HG02623 (cell line): ENCODE results near the gene WHRN.
A peak's percentile ranks its signal among the peaks of the same experiment; 100 is the strongest.

Source experiments
- ATAC-seq: cut with Tn5 transposase; IDR thresholded peaks from one replicate; pipeline ENCODE4 v1.9.1; 2021; ENCODE audit warnings: moderate library complexity; ENCODE audit not compliant: unreplicated experiment

Gene WHRN

DNA sequence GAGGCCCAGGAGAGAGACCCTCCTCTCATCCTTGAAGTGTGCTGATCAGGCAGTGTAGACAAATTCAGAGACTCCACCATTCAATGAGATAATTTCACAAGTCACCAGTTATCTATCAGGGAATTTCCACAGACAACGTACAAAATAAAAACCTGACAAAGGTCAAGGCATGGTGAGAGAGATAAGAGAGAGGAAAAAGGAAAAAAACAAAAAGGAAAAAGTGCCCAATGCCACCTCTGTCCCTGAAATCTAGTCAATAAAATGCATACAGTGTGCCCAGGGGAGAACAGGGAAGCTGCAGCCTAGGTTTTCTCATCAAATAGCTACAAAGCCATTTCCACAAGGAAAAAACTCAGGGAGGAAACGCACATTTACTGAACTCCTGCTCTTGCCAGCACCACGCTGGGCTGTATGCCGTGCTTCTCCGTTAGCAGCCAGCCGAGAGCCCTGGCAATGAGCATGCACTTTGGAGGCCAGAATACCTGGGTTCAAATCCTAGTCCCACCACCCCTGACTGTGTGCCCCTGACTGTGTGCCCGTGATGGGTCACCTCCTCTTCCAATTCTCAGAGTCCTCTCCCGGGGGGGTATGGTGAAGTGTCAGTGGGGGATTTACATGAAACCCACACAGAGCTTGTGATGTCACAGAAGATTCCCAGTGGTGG lies 11.6 kb downstream of the WHRN start:
- no peak for ATAC-seq

DNA sequence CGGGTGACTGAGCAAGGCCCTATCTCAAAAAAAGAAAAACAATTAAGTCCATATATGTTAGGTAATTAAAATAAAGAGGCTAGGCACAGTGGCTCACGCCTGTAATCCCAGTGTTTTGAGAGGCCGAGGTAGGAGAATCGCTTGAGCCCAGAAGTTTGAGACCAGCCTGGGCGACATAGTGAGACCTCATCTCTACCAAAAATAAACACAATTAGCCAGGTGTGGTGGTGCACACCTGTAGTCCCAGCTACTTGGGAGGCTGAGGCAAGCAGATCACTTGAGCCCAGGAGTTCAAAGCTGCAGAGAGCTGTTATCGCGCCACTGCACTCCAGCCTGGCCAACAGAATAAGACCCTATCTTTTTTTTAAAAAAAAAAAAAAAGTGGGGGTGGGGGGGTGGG lies 12.3 kb downstream of the WHRN start:
- ATAC-seq = no peak

DNA sequence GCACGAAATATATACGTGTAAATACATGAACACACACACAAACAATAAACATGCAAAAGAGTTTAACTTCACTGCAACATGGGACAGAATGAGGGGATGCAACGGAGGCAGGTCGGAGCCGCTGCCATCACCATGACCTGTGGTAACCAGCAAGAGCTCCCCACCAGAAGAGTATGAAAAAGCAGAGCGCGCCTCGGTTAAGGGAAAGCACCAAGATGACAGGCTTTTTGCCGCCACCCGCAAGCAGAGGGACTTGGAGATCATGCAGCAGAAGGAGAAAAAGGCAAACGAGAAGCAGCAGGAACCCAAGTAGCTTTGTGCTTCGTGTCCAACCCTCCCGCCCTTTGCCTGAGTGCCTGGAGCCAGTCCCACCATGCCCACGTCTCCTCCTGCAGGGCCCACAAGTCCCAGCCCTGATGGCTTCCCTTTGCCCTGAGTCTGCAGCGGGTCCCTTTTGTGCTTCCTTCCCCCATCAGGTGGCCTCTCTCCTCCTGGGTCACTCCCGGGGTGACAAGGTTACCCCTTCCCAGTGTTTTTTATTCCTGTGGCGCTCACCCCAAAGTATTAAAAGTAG lies 13.8 kb downstream of the WHRN start:
- ATAC-seq = no peak

DNA sequence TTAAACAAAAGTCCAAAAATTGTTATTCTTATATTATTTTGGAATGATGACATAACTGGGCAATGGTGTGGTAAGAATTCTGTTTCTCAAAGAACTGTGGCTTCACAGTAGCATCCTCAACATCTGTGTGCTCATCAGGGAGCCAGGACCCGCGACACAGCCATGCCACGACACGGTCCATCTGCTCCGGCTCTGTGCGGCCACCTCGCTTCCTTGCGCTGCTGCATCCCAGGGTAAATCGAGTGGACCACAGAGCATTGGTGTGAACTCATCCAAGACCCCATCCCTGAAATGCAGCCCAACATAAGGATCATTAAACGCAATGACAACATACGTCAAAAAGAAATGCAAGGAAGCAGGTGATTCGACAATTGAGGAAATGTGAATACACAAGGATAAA lies 15.3 kb downstream of the WHRN start:
- no peak for ATAC-seq

- ATAC-seq = no peak
These were observed 16.7 kb downstream of the WHRN start for GRCh38 chr9:114488398-114489129.

DNA sequence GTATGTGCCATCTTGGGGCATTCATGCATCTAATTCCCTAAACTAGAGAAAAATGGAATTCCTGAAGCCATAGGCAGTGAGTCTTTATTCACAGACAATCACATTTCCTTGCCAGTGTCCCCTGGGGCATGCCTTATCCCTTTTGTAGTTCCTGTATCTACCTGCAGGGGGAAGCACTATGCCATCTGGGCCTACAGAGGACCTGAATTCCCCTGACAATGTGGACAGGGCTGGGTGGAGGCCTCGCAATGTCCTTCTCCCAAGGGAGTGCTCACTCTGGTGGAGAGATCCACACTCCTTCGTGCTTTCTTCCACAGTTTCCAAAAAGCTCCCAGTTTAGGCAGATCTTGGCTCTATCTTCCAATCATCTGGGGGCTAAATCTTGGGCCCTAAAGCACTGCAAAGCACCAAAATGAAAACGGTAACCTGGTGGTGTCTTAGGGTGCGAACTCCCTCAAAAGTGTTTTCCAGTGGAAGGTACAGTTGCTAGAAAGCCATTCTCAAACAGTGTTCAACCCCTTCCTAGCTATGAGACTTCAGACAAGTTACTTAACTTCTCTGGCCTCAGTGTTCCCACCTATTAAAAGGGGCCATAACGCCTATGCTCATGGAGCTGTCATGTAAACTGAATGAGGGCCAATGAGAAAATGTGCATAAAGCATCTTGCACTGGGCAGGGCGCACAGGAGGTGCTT lies 17.5 kb downstream of the WHRN start:
- peak; percentile 74 for ATAC-seq

GRCh38 chr9:114486205-114486963 lies 18.9 kb downstream of the WHRN start:
- ATAC-seq = no peak

DNA sequence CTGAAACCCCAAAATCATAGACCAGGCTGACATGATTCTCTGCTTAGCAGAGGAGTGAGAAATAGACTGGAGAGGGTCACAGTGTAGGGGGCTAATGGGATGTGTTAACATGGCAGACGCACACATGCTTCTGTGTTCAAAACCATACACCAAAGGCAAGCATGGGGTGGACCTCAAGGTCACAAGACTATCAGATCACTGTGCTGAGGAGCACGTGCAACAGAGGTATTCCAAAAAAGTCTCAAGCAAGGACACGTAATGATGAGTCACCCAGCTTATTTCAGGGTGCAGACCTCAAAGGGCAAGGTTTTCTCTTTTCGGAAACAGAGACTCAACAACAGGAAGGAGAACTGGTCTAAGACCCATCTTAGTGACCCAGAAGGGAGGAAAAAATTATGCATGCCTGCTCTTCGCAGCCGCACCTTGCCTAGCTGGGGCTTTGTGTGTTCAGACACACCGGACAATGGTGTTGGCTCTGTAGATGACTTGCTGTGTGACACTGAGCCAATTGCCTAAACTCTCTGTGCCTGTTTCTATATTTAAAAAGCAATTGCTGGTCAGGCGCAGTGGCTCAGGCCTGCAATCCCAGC lies 20.3 kb downstream of the WHRN start:
- ATAC-seq = peak; percentile 50

GRCh38 chr9:114484215-114484853 lies 20.9 kb downstream of the WHRN start:
- ATAC-seq = no peak

DNA sequence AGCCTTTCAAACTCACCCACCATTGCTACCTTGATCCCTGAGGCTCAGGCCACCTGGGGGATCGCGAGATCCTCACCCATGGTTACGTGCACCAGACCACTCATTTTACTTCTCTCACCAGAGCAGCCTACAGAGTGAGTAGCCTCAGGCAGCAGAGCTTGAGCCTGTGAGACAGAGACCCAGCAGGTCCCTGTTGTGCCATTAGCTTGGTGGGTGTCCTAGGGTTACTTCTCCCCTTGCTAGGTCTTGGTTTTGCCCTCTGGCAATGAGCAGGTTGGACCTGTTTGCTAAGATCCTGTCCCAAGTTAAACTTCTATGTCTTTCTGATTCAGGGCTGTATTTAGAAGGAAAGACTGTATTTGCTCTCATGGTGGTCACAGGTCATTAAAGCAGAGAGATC lies 21.8 kb downstream of the WHRN start:
- ATAC-seq = no peak

DNA sequence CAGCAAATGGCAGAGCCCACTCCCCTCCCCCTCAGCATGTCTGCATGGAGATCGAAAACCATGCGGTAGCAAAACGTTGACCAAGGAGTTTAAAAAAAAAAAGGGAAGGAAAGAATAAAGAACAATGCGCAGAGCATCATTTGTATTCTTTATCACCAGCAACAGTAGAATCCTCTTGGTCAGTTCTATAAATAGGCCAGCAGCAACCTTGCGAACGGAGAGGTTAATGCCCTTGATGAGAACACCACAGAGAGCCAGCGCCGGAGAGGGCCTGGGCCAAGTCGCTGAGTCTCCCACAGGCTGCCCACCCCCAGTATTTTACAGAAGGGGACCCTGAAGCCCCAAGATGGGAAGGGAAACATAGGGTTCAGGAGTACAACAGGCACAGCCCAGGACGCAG lies 22.7 kb downstream of the WHRN start:
- no peak for ATAC-seq

- ATAC-seq = no peak
These were observed 23.5 kb downstream of the WHRN start for GRCh38 chr9:114481789-114482188.

DNA sequence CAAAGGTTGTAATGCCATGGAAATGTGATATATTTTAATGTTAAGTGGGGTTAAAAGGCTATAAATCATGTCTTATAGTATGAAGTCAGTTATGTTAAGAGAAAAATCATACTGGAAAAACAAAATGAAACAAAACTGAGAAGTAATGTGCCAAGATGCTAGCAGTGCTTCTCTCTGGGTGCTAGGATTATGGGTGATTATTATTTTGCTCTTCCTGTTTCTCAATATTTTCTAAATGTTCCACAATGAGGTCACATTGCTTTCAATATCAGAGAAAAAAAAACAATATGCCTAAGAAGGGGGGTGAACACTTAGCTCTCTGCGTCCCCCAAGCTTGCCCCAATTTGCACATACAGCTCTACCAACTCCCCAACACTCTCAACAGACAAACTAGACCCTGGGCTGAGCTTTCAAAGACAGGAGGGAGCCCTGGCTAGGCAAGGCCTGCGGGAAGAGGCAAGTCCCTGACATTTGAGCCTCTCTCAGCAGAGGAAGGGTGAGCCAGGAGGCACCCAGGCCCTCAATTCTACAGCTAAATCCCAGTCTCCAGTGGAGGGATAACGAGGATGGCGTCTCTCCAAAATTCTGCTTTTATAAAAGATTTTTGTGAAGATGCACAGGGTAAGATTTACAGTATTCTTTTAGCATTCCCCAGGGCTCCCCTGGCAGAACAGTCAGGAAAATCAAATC lies 24.4 kb downstream of the WHRN start:
- ATAC-seq = no peak

GRCh38 chr9:114478871-114479270 lies 26.4 kb downstream of the WHRN start:
- ATAC-seq = no peak

- ATAC-seq = no peak
These were observed 26.8 kb downstream of the WHRN start for GRCh38 chr9:114478459-114478858.

GRCh38 chr9:114477642-114478041 lies 27.6 kb downstream of the WHRN start:
- no peak for ATAC-seq

DNA sequence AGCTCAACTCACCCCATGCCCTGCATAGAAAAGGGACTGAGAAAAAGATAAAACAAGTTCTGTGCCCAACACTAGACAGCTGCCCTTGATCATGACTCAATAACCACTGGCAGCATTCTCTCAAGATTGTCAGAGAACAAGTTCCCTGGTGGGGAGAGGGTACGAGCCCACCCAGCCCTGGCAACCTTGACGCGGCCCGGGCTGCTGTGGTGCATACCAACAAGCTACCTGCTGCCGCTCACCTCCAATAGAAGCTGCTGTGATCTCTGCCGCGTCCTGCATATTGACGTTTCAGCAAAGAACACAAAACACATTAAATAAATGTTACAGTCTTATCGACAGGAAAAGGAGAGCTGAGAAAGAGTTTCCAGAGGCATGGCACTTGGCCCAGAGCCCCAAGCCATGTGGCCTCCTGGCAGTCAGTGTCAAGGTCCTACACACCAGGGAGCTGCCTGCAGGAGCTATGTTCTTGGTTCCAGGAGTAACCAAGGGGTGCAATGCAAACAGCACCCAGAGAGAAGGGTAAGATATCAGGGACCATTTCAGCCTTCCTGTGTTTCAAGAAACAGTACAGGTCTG lies 28.3 kb downstream of the WHRN start:
- ATAC-seq = no peak

GRCh38 chr9:114475412-114476135 lies 29.7 kb downstream of the WHRN start:
- no peak for ATAC-seq

GRCh38 chr9:114474425-114474824 lies 30.8 kb downstream of the WHRN start:
- no peak for ATAC-seq
